Esophagus muscularis mucosa (tissue), 4 donors: Measurements from ENCODE around the gene CDHR5. TPM values are rescaled to one million over a fixed set of nuclear protein-coding genes. Genes with fewer than 3 reads are reported as not detected.

Experiments
- DNase-seq: peaks from one replicate; pipeline ENCODE4 v3.0.0-alpha.2; 2017; ENCODE audit errors: extremely low spot score
- H3K27ac ChIP-seq, 4 donors: fragments of 200-600 bp; sonication (generic); replicated peaks in 1 of 4; 1 replicate in 3 of 4; 2 replicates in 1 of 4; pipeline ENCODE4 v1.5.1; 2016 to 2019; ENCODE audit warnings: mild to moderate bottlenecking in 1 of 4
- H3K27me3 ChIP-seq, 4 donors: fragments of 200-600 bp; sonication (generic); one replicate each; pipeline versions ENCODE4 v1.5.1 to v1.6.0; 2016 to 2019
- H3K36me3 ChIP-seq, 4 donors: fragments of 200-600 bp; sonication (generic); one replicate each; pipeline ENCODE4 v1.5.1; 2016 to 2019
- H3K4me1 ChIP-seq, 4 donors: fragments of 200-600 bp; sonication (generic); one replicate each; pipeline ENCODE4 v1.5.1; 2016 to 2019
- H3K4me3 ChIP-seq, 4 donors: fragments of 200-600 bp; sonication (generic); 1 replicate in 2 of 4; 2 replicates in 2 of 4; pipeline ENCODE4 v1.5.1; 2016 to 2019; ENCODE audit warnings: mild to moderate bottlenecking in 4 of 4, moderate library complexity in 1 of 4
- H3K9me3 ChIP-seq, 4 donors: fragments of 200-600 bp; sonication (generic); 1 replicate in 3 of 4; 2 replicates in 1 of 4; pipeline ENCODE4 v1.5.1; 2016 to 2019
- EP300 ChIP-seq: sonication (generic); formaldehyde crosslinking; IDR thresholded peaks from one replicate; pipeline ENCODE4 v1.6.1; 2017; ENCODE audit warnings: antibody characterized with exemption
- POLR2A ChIP-seq: fragments of 450-650 bp; IDR thresholded peaks from one replicate; pipeline ENCODE4 v1.6.1; 2017; ENCODE audit warnings: antibody characterized with exemption, moderate library complexity, mild to moderate bottlenecking, low read depth
- POLR2AphosphoS5 ChIP-seq, 2 donors: sonication (generic); formaldehyde crosslinking; IDR thresholded peaks; one replicate each; pipeline ENCODE4 v1.6.1; 2017; ENCODE audit warnings: antibody characterized with exemption in 2 of 2
- WGBS: methylation state at CpG from one replicate; pipeline ENCODE4 v1.1.5; 2018; 5-methylcytosine and 5-hydroxymethylcytosine counted together
- intact Hi-C: fragments of 100-400 bp; cut with DNase I; formaldehyde crosslinking; loops from one replicate; pipeline ENCODE4 v1.15.1; 2023
- total RNA-seq, 4 donors: library from RNA; depleted of rRNA; stranded (reverse); fragments of >200 nt; gene quantifications; one replicate each; pipeline versions ENCODE4 v1.1.0 to v1.2.1, GENCODE V29; 2016
- TF ChIP-seq, protein P1 (sequence below), 3 experiments: fragments of 200-600 bp in 2 of 3; fragments of 450-650 bp in 1 of 3; sonication (generic) in 2 of 3; IDR thresholded peaks; one replicate each; pipeline ENCODE4 v1.5.1; 2017 to 2019; ENCODE audit warnings: antibody characterized with exemption in 3 of 3, mild to moderate bottlenecking in 2 of 3, moderate library complexity in 1 of 3

CDHR5 gene
- total RNA-seq, 4 donors from 2014 or later: 1.3 TPM; not detected in 3

DNA sequence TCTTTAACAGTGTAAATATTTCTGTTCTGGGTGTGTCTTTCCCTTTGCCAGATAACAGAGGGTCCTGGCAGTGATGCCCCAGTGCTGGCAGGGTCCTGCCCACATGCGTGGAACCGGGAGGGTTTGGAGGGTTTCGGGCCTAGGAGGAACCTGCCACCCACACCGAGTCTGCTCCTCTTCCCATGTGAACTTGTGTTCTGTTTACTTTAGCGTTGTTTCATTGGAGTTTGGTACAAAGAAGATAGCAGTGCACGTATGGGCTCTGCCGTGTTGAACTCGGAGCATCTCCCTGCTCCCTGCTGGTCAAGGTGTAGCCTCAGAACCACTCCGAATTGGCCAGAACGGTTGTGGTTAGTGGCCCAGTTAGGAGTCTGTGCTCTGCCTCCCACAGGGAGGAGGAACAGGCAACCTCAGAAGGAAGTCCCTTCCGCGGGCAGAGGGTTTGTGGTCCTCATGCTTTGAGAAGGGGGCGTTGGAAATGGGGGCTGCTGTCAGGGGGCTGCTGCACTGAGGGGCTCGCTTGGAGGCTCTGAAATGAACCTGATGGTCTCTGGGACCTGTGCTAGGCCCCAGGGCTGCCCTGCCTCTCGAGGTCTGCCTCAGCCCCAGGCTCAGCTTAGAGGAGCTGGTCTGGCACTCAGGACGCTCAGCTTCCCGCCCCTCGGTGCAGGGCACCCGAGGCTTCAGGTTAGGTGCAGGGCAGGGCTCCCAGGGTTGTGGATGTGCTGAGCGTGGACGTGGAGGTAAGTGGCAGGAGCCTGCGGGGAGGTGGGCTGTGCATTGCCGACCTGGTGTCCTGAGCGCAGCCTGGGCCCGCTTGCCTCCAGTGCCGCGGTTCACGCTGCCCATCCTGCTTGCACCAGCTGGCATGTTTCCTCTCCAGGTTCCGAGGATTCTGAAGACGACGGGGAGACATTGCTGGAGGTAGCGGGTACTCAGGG is 38.1 kb downstream of the CDHR5 start:
- 90% methylated on average over 31 of the region's 32 CpGs for WGBS
- Histone ChIP-seq H3K27me3 (no peaks in the 10 kb centered on the region), H3K4me3 (no peak overlapping the region), H3K9me3 (no peaks in the 10 kb centered on the region), H3K36me3 (peaks cover 62 to 94% (median 88%) of the 10 kb centered on the region in 4 donors), H3K27ac (no peak overlapping the region), H3K4me1 (peaks cover 0 to 4% (median 2%) of the 10 kb centered on the region in 4 donors)
- intact Hi-C loops: no loop called here
- TF ChIP-seq, protein P1, sequence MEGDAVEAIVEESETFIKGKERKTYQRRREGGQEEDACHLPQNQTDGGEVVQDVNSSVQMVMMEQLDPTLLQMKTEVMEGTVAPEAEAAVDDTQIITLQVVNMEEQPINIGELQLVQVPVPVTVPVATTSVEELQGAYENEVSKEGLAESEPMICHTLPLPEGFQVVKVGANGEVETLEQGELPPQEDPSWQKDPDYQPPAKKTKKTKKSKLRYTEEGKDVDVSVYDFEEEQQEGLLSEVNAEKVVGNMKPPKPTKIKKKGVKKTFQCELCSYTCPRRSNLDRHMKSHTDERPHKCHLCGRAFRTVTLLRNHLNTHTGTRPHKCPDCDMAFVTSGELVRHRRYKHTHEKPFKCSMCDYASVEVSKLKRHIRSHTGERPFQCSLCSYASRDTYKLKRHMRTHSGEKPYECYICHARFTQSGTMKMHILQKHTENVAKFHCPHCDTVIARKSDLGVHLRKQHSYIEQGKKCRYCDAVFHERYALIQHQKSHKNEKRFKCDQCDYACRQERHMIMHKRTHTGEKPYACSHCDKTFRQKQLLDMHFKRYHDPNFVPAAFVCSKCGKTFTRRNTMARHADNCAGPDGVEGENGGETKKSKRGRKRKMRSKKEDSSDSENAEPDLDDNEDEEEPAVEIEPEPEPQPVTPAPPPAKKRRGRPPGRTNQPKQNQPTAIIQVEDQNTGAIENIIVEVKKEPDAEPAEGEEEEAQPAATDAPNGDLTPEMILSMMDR (IDR thresholded peaks at IDR 0.05): no peak
- TF ChIP-seq EP300 (no peak), POLR2A (no peak), POLR2AphosphoS5 (IDR thresholded peaks at IDR 0.05) (no peak)
- DNase-seq: no peak

DNA sequence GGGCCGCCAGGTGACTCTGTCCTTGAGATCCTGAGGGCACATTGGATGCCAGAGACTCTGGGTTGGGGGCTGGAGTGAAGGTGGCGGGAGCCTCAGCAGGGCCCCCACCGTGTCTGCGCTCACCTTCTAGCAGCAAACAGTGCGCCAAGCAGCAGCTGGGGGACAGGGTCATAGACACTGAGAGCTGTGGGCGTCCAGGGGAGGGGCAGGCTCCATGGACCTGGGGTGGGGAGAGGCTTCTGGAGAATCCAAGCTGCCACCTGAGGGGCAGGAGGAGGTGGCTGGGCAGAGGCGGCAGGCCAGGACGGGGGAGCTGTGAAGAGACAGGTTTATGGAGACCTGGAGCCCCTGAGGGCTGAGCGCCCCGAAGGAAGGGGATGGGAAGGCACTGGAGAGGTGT is 40.5 kb downstream of the CDHR5 start:
- Histone ChIP-seq H3K9me3 (no peaks in the 10 kb centered on the region), H3K27ac (no peak overlapping the region), H3K4me1 (peaks cover 15 to 26% (median 24%) of the 10 kb centered on the region in 4 donors), H3K36me3 (peaks cover 51 to 76% (median 65%) of the 10 kb centered on the region in 4 donors), H3K4me3 (no peak overlapping the region), H3K27me3 (no peaks in the 10 kb centered on the region)
- 94% methylated on average over 5 of the region's 10 CpGs for WGBS
- no peak for DNase-seq
- intact Hi-C loops: no loop called here
- TF ChIP-seq EP300 (no peak), POLR2A (no peak), POLR2AphosphoS5 (IDR thresholded peaks at IDR 0.05) (no peak)
- TF ChIP-seq, protein P1 (IDR thresholded peaks at IDR 0.05): no peak

DNA sequence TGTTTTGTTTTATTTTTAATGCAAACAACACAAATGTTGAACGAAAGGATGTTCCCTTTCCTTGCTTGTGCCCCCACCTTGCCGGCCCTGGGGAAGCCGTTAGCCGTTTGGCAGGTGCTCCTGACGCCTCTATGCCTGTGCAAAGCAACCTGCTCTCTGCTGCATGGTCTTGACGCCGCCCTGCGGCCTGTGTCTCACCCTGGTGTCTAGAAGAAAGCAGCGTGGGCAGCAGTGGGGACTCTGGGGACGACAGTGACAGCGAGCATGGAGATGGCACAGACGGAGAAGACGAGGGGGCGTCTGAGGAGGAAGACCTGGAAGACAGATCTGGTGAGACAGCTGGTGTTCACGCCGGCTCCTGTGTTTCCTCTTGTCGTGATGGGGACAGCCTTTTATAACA is 43.0 kb downstream of the CDHR5 start:
- intact Hi-C loops: no loop called here
- Histone ChIP-seq H3K36me3 (peaks cover 31 to 51% (median 40%) of the 10 kb centered on the region in 4 donors), H3K4me1 (peaks cover 38 to 50% (median 47%) of the 10 kb centered on the region in 4 donors), H3K27me3 (no peaks in the 10 kb centered on the region), H3K4me3 (no peak overlapping the region), H3K9me3 (no peaks in the 10 kb centered on the region), H3K27ac (no peak overlapping the region)
- no peak for TF ChIP-seq POLR2AphosphoS5 (IDR thresholded peaks at IDR 0.05)
- TF ChIP-seq POLR2A: no peak
- no peak for TF ChIP-seq EP300
- TF ChIP-seq, protein P1 (IDR thresholded peaks at IDR 0.05): no peak
- WGBS: 78% methylated on average over 17 of the region's 17 CpGs
- no peak for DNase-seq

DNA sequence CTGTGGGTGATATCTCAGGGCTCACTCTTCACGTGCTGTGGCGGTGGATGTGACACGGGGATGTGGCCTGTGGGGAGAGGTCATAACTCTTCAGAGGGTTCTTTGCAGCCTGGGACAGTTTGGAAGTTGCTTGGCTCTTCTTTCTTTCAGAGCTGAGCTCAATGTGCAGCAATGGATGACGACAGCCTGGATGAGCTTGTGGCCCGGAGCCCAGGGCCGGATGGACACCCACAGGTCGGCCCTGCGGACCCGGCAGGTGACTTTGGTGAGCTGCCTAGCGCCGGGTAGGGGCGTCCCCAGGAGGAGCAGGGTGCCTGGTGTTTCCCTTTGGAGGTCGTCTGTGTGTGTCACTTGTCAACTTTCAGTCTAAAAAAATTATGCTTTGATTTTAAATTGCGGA is 43.4 kb downstream of the CDHR5 start:
- no peaks in the 10 kb centered on the region for H3K27me3 ChIP-seq
- peaks cover 38 to 51% (median 47%) of the 10 kb centered on the region in 4 donors for H3K4me1 ChIP-seq
- H3K36me3 ChIP-seq: peaks cover 30 to 47% (median 36%) of the 10 kb centered on the region in 4 donors
- no peak overlapping the region for H3K4me3 ChIP-seq
- TF ChIP-seq, protein P1 (IDR thresholded peaks at IDR 0.05): no peak
- TF ChIP-seq EP300 (no peak), POLR2AphosphoS5 (IDR thresholded peaks at IDR 0.05) (no peak), POLR2A (no peak)
- H3K27ac ChIP-seq: no peak overlapping the region
- H3K9me3 ChIP-seq: no peaks in the 10 kb centered on the region
- WGBS: 79% methylated on average over 8 of the region's 14 CpGs
- intact Hi-C loops: no loop called here
- no peak for DNase-seq
